ENCODE results near the gene UNC45B.
"Not testable (repeated sequence)": the region's sequence is repeated elsewhere in the genome, so short reads cannot be mapped to it uniquely, and the experiment has no call there.

The UNC45B gene

GRCh38 chr17:35147375-35147905 lies at the start of gene UNC45B:
Gene UNC45B, plus strand, starts transcription at chr17:35147817. Its CDS starts 447 bp downstream, at chr17:35148264.
- no peak for DNase-seq

- no peak for DNase-seq
Measured at GRCh38 chr17:35099908-35100307, 47.7 kb upstream of the UNC45B start.

GRCh38 chr17:35101036-35101435 lies 46.6 kb upstream of the UNC45B start:
- no peak for DNase-seq

GRCh38 chr17:35101725-35102124 lies 45.9 kb upstream of the UNC45B start:
- DNase-seq, result no peak

GRCh38 chr17:35103271-35103670 lies 44.3 kb upstream of the UNC45B start:
- no peak for DNase-seq

- DNase-seq, result no peak
Measured at GRCh38 chr17:35104844-35105450, 42.7 kb upstream of the UNC45B start.

- not testable (repeated sequence) for DNase-seq
Measured at GRCh38 chr17:35110791-35111190, 36.8 kb upstream of the UNC45B start.

GRCh38 chr17:35116845-35117244 lies 30.8 kb upstream of the UNC45B start:
- no peak for DNase-seq

GRCh38 chr17:35117984-35118383 lies 29.6 kb upstream of the UNC45B start:
- peak in 3 of 51 donors; percentile 2 to 11 (median 2) for DNase-seq

GRCh38 chr17:35119370-35120165 lies 28.0 kb upstream of the UNC45B start, which contains the start of gene RAD51D:
Gene RAD51D, minus strand, starts transcription at chr17:35119860. Its CDS starts 247 bp downstream, at chr17:35119613.
- peak in 50 of 51 donors; percentile 18 to 84 (median 60) for DNase-seq

GRCh38 chr17:35121315-35121714 lies 26.3 kb upstream of the UNC45B start, which contains the start of gene FNDC8:
Gene FNDC8, plus strand, starts transcription at chr17:35121615. Its CDS starts 79 bp downstream, at chr17:35121694.
- DNase-seq, result no peak

- DNase-seq, result no peak
Measured at GRCh38 chr17:35127751-35128514, 19.7 kb upstream of the UNC45B start.

GRCh38 chr17:35129154-35129972 lies 18.3 kb upstream of the UNC45B start:
- no peak for DNase-seq

- DNase-seq, result no peak
Measured at GRCh38 chr17:35129973-35130351, 17.7 kb upstream of the UNC45B start.

- DNase-seq, result no peak
Measured at GRCh38 chr17:35130392-35130791, 17.2 kb upstream of the UNC45B start.

GRCh38 chr17:35132099-35132498 lies 15.5 kb upstream of the UNC45B start:
- no peak for DNase-seq

- no peak for DNase-seq
Measured at GRCh38 chr17:35132816-35133550, 14.6 kb upstream of the UNC45B start.

GRCh38 chr17:35135322-35135721 lies 12.3 kb upstream of the UNC45B start:
- DNase-seq, result no peak

- DNase-seq, result no peak
Measured at GRCh38 chr17:35138218-35138617, 9.4 kb upstream of the UNC45B start.

All from hypothalamus (tissue), 51 donors.